ENCODE measurements around the gene DUSP9. TPM values are rescaled to one million over a fixed set of nuclear protein-coding genes. Genes with fewer than 3 reads are reported as not detected.

The DUSP9 gene
- polyA plus RNA-seq, 1 donor from 2014 or later = 0.94 TPM

DNA sequence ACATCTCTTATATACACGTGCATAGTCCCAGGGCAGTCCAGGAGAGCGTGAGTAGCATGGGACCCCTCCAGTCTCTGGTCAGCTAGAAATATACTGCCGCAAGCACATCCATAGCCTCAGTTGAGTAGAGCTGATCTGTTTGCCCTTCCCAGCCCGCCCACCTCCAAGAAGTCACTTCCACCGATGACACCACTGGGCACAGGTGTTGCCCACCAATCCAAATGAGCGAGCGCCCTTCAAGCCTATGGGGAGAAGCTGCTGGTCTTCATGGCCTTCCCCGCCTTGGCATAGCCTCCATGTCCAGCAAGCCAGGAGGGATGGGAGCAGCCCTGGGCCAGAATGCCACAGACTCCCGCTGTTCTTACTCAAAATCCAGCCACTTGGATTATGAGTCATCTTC is 10.2 kb downstream of the DUSP9 start:
- Histone ChIP-seq H3K9me2 (ENCODE audit: insufficient read depth, low read length) (no peaks in the 10 kb centered on the region), H3K9me3 (ENCODE audit: low read length) (no peaks in the 10 kb centered on the region), H3K27me3 (ENCODE audit: insufficient read depth, low read depth, low read length) (peaks cover 7% of the 10 kb centered on the region), H3K79me2 (replicated peaks; ENCODE audit: insufficient read depth, low read length) (no peaks in the 10 kb centered on the region), H3K4me3 (ENCODE audit: low read length) (no peak overlapping the region), H3F3A (ENCODE audit: insufficient read depth, low read length, poor library complexity, severe bottlenecking) (no peaks in the 10 kb centered on the region), H3K27ac (ENCODE audit: low read length) (no peak overlapping the region), H3K36me3 (ENCODE audit: insufficient read depth, low read length) (no peaks in the 10 kb centered on the region), H3K4me2 (ENCODE audit: low read length) (no peak overlapping the region), H4K20me1 (ENCODE audit: insufficient read depth) (no peaks in the 10 kb centered on the region), H2AFZ (ENCODE audit: low read depth, low read length) (no peak overlapping the region), H3K9ac (ENCODE audit: low read length) (no peak overlapping the region)
- no peak for TF ChIP-seq RAD21 (conservative IDR thresholded peaks at IDR 0.05)

DNA sequence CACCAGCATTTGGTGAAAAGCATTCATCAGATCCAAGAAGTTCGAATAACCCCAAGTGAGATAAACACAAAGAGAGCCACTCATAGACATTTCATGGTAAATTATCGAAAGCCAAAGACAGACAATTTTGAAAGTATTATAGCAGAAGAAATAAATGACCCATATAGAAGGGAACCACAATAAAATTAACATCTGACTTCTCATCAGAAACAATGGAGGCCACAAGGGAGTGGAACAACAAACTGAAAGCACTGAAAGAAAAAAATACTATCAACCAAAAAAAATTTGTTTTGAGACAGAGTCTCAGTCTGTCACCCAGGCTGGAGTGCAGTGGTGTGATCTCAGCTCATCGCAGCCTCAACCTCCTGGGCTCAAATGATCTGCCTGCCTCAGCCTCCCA is 12.3 kb downstream of the DUSP9 start:
- TF ChIP-seq TAF1 (IDR thresholded peaks at IDR 0.05; ENCODE audit: low read depth) (no peak), MXI1 (conservative IDR thresholded peaks at IDR 0.05; ENCODE audit: poor library complexity, severe bottlenecking) (no peak), SMC3 (conservative IDR thresholded peaks at IDR 0.05; ENCODE audit: poor library complexity) (no peak), RAD21 (conservative IDR thresholded peaks at IDR 0.05) (no peak), EP300 (conservative IDR thresholded peaks at IDR 0.05; ENCODE audit: poor library complexity, severe bottlenecking) (no peak), EZH2 (IDR thresholded peaks at IDR 0.05; ENCODE audit: borderline replicate concordance, insufficient read depth, low read length, poor library complexity, severe bottlenecking) (no peak), POLR2AphosphoS5 (IDR thresholded peaks at IDR 0.05) (no peak)
- TF ChIP-seq, protein P1, sequence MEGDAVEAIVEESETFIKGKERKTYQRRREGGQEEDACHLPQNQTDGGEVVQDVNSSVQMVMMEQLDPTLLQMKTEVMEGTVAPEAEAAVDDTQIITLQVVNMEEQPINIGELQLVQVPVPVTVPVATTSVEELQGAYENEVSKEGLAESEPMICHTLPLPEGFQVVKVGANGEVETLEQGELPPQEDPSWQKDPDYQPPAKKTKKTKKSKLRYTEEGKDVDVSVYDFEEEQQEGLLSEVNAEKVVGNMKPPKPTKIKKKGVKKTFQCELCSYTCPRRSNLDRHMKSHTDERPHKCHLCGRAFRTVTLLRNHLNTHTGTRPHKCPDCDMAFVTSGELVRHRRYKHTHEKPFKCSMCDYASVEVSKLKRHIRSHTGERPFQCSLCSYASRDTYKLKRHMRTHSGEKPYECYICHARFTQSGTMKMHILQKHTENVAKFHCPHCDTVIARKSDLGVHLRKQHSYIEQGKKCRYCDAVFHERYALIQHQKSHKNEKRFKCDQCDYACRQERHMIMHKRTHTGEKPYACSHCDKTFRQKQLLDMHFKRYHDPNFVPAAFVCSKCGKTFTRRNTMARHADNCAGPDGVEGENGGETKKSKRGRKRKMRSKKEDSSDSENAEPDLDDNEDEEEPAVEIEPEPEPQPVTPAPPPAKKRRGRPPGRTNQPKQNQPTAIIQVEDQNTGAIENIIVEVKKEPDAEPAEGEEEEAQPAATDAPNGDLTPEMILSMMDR (IDR thresholded peaks at IDR 0.05; ENCODE audit: poor library complexity, severe bottlenecking) = no peak
- TF ChIP-seq, protein P2, sequence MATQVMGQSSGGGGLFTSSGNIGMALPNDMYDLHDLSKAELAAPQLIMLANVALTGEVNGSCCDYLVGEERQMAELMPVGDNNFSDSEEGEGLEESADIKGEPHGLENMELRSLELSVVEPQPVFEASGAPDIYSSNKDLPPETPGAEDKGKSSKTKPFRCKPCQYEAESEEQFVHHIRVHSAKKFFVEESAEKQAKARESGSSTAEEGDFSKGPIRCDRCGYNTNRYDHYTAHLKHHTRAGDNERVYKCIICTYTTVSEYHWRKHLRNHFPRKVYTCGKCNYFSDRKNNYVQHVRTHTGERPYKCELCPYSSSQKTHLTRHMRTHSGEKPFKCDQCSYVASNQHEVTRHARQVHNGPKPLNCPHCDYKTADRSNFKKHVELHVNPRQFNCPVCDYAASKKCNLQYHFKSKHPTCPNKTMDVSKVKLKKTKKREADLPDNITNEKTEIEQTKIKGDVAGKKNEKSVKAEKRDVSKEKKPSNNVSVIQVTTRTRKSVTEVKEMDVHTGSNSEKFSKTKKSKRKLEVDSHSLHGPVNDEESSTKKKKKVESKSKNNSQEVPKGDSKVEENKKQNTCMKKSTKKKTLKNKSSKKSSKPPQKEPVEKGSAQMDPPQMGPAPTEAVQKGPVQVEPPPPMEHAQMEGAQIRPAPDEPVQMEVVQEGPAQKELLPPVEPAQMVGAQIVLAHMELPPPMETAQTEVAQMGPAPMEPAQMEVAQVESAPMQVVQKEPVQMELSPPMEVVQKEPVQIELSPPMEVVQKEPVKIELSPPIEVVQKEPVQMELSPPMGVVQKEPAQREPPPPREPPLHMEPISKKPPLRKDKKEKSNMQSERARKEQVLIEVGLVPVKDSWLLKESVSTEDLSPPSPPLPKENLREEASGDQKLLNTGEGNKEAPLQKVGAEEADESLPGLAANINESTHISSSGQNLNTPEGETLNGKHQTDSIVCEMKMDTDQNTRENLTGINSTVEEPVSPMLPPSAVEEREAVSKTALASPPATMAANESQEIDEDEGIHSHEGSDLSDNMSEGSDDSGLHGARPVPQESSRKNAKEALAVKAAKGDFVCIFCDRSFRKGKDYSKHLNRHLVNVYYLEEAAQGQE (IDR thresholded peaks at IDR 0.05; ENCODE audit: borderline replicate concordance) = no peak
- Histone ChIP-seq H3K9me2 (ENCODE audit: insufficient read depth, low read length) (no peaks in the 10 kb centered on the region), H3K9me3 (ENCODE audit: low read length) (no peaks in the 10 kb centered on the region), H2AFZ (ENCODE audit: low read depth, low read length) (no peak overlapping the region), H4K20me1 (ENCODE audit: insufficient read depth) (no peaks in the 10 kb centered on the region), H3K27ac (ENCODE audit: low read length) (no peak overlapping the region), H3F3A (ENCODE audit: insufficient read depth, low read length, poor library complexity, severe bottlenecking) (no peaks in the 10 kb centered on the region), H3K4me3 (ENCODE audit: low read length) (no peak overlapping the region), H3K27me3 (ENCODE audit: insufficient read depth, low read depth, low read length) (peaks cover 13% of the 10 kb centered on the region), H3K79me2 (replicated peaks; ENCODE audit: insufficient read depth, low read length) (no peaks in the 10 kb centered on the region), H3K4me2 (ENCODE audit: low read length) (no peak overlapping the region), H3K9ac (ENCODE audit: low read length) (no peak overlapping the region), H3K36me3 (ENCODE audit: insufficient read depth, low read length) (no peaks in the 10 kb centered on the region)

DNA sequence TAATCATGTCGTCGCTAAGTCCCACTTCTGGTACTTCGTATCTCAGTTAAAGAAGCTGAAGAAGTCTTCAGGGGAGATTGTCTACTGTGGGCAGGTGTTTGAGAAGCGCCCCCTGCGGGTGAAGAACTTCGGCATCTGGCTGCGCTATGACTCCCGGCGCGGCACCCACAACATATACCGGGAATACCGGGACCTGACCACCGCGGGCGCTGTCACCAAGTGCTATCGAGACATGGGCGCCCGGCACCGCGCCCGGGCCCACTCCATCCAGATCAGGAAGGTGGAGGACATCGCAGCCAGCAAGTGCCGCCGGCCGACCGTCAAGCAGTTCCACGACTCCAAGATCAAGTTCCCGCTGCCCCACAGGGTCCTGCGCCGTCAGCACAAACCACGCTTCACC is 15.3 kb downstream of the DUSP9 start:
- Histone ChIP-seq H3K27me3 (ENCODE audit: insufficient read depth, low read depth, low read length) (peaks cover 13% of the 10 kb centered on the region), H3K9me3 (ENCODE audit: low read length) (no peaks in the 10 kb centered on the region), H3K4me3 (ENCODE audit: low read length) (no peak overlapping the region), H3K36me3 (ENCODE audit: insufficient read depth, low read length) (no peaks in the 10 kb centered on the region), H3F3A (ENCODE audit: insufficient read depth, low read length, poor library complexity, severe bottlenecking) (no peaks in the 10 kb centered on the region), H3K4me2 (ENCODE audit: low read length) (no peak overlapping the region), H3K9me2 (ENCODE audit: insufficient read depth, low read length) (no peaks in the 10 kb centered on the region), H3K9ac (ENCODE audit: low read length) (no peak overlapping the region), H3K27ac (ENCODE audit: low read length) (no peak overlapping the region), H2AFZ (ENCODE audit: low read depth, low read length) (no peak overlapping the region), H3K79me2 (replicated peaks; ENCODE audit: insufficient read depth, low read length) (no peaks in the 10 kb centered on the region), H4K20me1 (ENCODE audit: insufficient read depth) (no peaks in the 10 kb centered on the region)
- no peak for TF ChIP-seq MXI1 (conservative IDR thresholded peaks at IDR 0.05; ENCODE audit: poor library complexity, severe bottlenecking)
- no peak for TF ChIP-seq TAF1 (IDR thresholded peaks at IDR 0.05; ENCODE audit: low read depth)
- no peak for TF ChIP-seq EP300 (conservative IDR thresholded peaks at IDR 0.05; ENCODE audit: poor library complexity, severe bottlenecking)
- TF ChIP-seq RAD21 (conservative IDR thresholded peaks at IDR 0.05) = no peak
- TF ChIP-seq POLR2AphosphoS5 (IDR thresholded peaks at IDR 0.05) = no peak
- TF ChIP-seq, protein P1 (IDR thresholded peaks at IDR 0.05; ENCODE audit: poor library complexity, severe bottlenecking) = no peak
- TF ChIP-seq EZH2 (IDR thresholded peaks at IDR 0.05; ENCODE audit: borderline replicate concordance, insufficient read depth, low read length, poor library complexity, severe bottlenecking) = no peak
- no peak for TF ChIP-seq SMC3 (conservative IDR thresholded peaks at IDR 0.05; ENCODE audit: poor library complexity)
- TF ChIP-seq, protein P2 (IDR thresholded peaks at IDR 0.05; ENCODE audit: borderline replicate concordance) = no peak

Measured in neural cell (in vitro differentiated cells).